IMR-90 (cell line): ENCODE measurements around the gene PLXNA4. TPM values are rescaled to one million over a fixed set of nuclear protein-coding genes. Genes with fewer than 3 reads are reported as not detected.

Experiments used
- ATAC-seq: fragments of 200-7000 bp; cut with Tn5 transposase; 2 replicates; pipeline ENCODE4 v1.9.1; 2020; ENCODE audit warnings: low read depth, mild to moderate bottlenecking, moderate library complexity
- BruUV-seq: library from RNA; stranded (reverse); fragments of 400-500 nt; replicated peaks from 2 replicates; lab custom pipeline; 2021; lab: Mats Ljungman, UMichigan
- CTCF ChIA-PET: fragments of 300-600 bp; formaldehyde crosslinking; extraction: SDS; loops from one replicate; lab custom pipeline; 2021; ENCODE audit warnings: antibody characterized with exemption; lab: Yijun Ruan, JAX
- POLR2A ChIA-PET: fragments of 300-600 bp; sonication (Branson Sonifier 250); formaldehyde crosslinking; loops from one replicate; lab custom pipeline; 2022; ENCODE audit warnings: antibody characterized with exemption; ENCODE audit not compliant: unreplicated experiment; lab: Charles Lee
- DNase-seq: peaks from one replicate; pipeline ENCODE4 v3.0.0; 2013
- H2AFZ ChIP-seq: replicated peaks from 2 replicates; pipeline ENCODE3; 2013; ENCODE audit warnings: low read length, mild to moderate bottlenecking; ENCODE audit not compliant: poor library complexity
- H2AK5ac ChIP-seq: 2 replicates; pipeline ENCODE4 v1.6.1; 2013; ENCODE audit warnings: low read depth, low read length, inconsistent platforms
- H2AK9ac ChIP-seq: replicated peaks from 2 replicates; pipeline ENCODE3; 2013; ENCODE audit warnings: mild to moderate bottlenecking, low read depth, low read length, moderate library complexity; ENCODE audit not compliant: poor library complexity
- H2BK120ac ChIP-seq: 2 replicates; pipeline ENCODE4 v1.6.1; 2013; ENCODE audit warnings: low read depth, low read length, inconsistent platforms
- H2BK15ac ChIP-seq: 3 replicates; pipeline ENCODE4 v1.6.1; 2013; ENCODE audit warnings: low read depth, low read length, inconsistent platforms
- H2BK20ac ChIP-seq: 2 replicates; pipeline ENCODE4 v1.6.1; 2013; ENCODE audit warnings: low read depth, mild to moderate bottlenecking, inconsistent platforms, low read length, moderate library complexity
- H2BK5ac ChIP-seq: 2 replicates; pipeline ENCODE4 v1.6.1; 2013; ENCODE audit warnings: mild to moderate bottlenecking, low read depth, low read length, inconsistent platforms; ENCODE audit not compliant: poor library complexity, severe bottlenecking
- H3K14ac ChIP-seq: replicated peaks from 2 replicates; pipeline ENCODE4 v1.6.1; 2013; ENCODE audit warnings: low read depth, low read length, inconsistent platforms
- H3K18ac ChIP-seq: 2 replicates; pipeline ENCODE4 v1.6.1; 2013; ENCODE audit warnings: low read depth, low read length, control low read depth
- H3K23ac ChIP-seq: 2 replicates; pipeline ENCODE4 v1.6.1; 2013; ENCODE audit warnings: low read depth, low read length, inconsistent platforms
- H3K27ac ChIP-seq: 2 replicates; pipeline ENCODE4 v1.5.1; 2013; ENCODE audit warnings: mild to moderate bottlenecking, control low read depth, low read length; ENCODE audit not compliant: insufficient read depth
- H3K27me3 ChIP-seq: 2 replicates; pipeline ENCODE4 v1.6.1; 2013; ENCODE audit warnings: low read length; ENCODE audit not compliant: control insufficient read depth, insufficient read depth
- H3K36me3 ChIP-seq: 2 replicates; pipeline ENCODE4 v1.6.1; 2013; ENCODE audit warnings: low read length, mixed read lengths; ENCODE audit not compliant: control insufficient read depth, insufficient read depth
- H3K4ac ChIP-seq: 2 replicates; pipeline ENCODE4 v1.6.1; 2013; ENCODE audit warnings: low read depth, low read length, inconsistent platforms
- H3K4me1 ChIP-seq: 2 replicates; pipeline ENCODE4 v1.6.1; 2013; ENCODE audit warnings: low read length, mixed read lengths; ENCODE audit not compliant: control insufficient read depth, insufficient read depth
- H3K4me2 ChIP-seq: 2 replicates; pipeline ENCODE4 v1.6.1; 2013; ENCODE audit warnings: low read depth, mild to moderate bottlenecking, control low read depth, low read length, moderate library complexity
- H3K4me3 ChIP-seq: 2 replicates; pipeline ENCODE4 v1.5.1; 2013; ENCODE audit warnings: low read depth, mild to moderate bottlenecking, control low read depth, low read length, moderate library complexity; ENCODE audit not compliant: insufficient read depth
- H3K56ac ChIP-seq: 2 replicates; pipeline ENCODE4 v1.6.1; 2013; ENCODE audit warnings: low read length, inconsistent platforms; ENCODE audit not compliant: insufficient read depth; ENCODE audit errors: extremely low read depth
- H3K79me1 ChIP-seq, 2 experiments: 2 replicates each; pipeline ENCODE4 v1.6.1; 2013; ENCODE audit warnings: low read length in 2 of 2, inconsistent platforms in 1 of 2, low read depth in 1 of 2
- H3K9ac ChIP-seq: 2 replicates; pipeline ENCODE4 v1.6.1; 2013; ENCODE audit warnings: low read depth, low read length, control low read depth
- H3K9me1 ChIP-seq: 2 replicates; pipeline ENCODE4 v1.6.1; 2013; ENCODE audit warnings: low read length, inconsistent platforms; ENCODE audit not compliant: insufficient read depth
- H3K9me3 ChIP-seq: 2 replicates; pipeline ENCODE4 v1.6.1; 2013; ENCODE audit warnings: low read length; ENCODE audit not compliant: control insufficient read depth, insufficient read depth
- H4K20me1 ChIP-seq: 2 replicates; pipeline ENCODE4 v1.6.1; 2013; ENCODE audit warnings: low read length, inconsistent platforms; ENCODE audit not compliant: insufficient read depth
- H4K5ac ChIP-seq: 2 replicates; pipeline ENCODE4 v1.6.1; 2013; ENCODE audit warnings: mild to moderate bottlenecking, low read depth, low read length, control low read depth
- H4K8ac ChIP-seq, 2 experiments: 2 replicates each; pipeline ENCODE4 v1.6.1; 2013; ENCODE audit warnings: low read depth in 2 of 2, low read length in 2 of 2, control low read depth in 1 of 2, inconsistent platforms in 1 of 2
- H4K91ac ChIP-seq: 2 replicates; pipeline ENCODE4 v1.6.1; 2013; ENCODE audit warnings: low read depth, low read length, inconsistent platforms; ENCODE audit not compliant: insufficient read depth
- BHLHE40 ChIP-seq: fragments of 150-350 bp; IDR thresholded peaks from 2 replicates; pipeline ENCODE4 v1.6.1; 2016; ENCODE audit warnings: mild to moderate bottlenecking, low read depth, low read length
- CHD1 ChIP-seq: IDR thresholded peaks from 2 replicates; pipeline ENCODE4 v1.6.1; 2012; ENCODE audit warnings: low read depth, low read length, improper control_type of control experiment
- CTCF ChIP-seq: conservative IDR thresholded peaks from 2 replicates; pipeline ENCODE4 v1.5.1; 2012; ENCODE audit warnings: mild to moderate bottlenecking, low read depth, low read length, improper control_type of control experiment
- FOS ChIP-seq: fragments of 150-350 bp; IDR thresholded peaks from 2 replicates; pipeline ENCODE4 v1.6.1; 2016; ENCODE audit warnings: low read depth, low read length
- MAFK ChIP-seq: IDR thresholded peaks from 2 replicates; pipeline ENCODE4 v1.6.1; 2012; ENCODE audit warnings: low read depth, low read length, improper control_type of control experiment
- MAZ ChIP-seq: IDR thresholded peaks from 2 replicates; pipeline ENCODE4 v1.6.1; 2012; ENCODE audit warnings: low read depth, mild to moderate bottlenecking, low read length, improper control_type of control experiment, moderate library complexity, borderline replicate concordance
- MXI1 ChIP-seq: IDR thresholded peaks from 2 replicates; pipeline ENCODE4 v1.6.1; 2012; ENCODE audit warnings: low read depth, mild to moderate bottlenecking, low read length, moderate library complexity, borderline replicate concordance
- NFE2L2 ChIP-seq: fragments of 150-350 bp; IDR thresholded peaks from 2 replicates; pipeline ENCODE4 v1.6.1; 2016; ENCODE audit warnings: low read depth, mild to moderate bottlenecking, low read length
- POLR2A ChIP-seq: IDR thresholded peaks from 2 replicates; pipeline ENCODE4 v1.6.1; 2012; ENCODE audit warnings: mild to moderate bottlenecking, low read depth, low read length
- RAD21 ChIP-seq: IDR thresholded peaks from 2 replicates; pipeline ENCODE4 v1.6.1; 2012; ENCODE audit warnings: low read length, improper control_type of control experiment
- RCOR1 ChIP-seq: IDR thresholded peaks from 2 replicates; pipeline ENCODE4 v1.6.1; 2012; ENCODE audit warnings: mild to moderate bottlenecking, low read length, improper control_type of control experiment; ENCODE audit not compliant: insufficient replicate concordance
- RFX5 ChIP-seq: IDR thresholded peaks from 2 replicates; pipeline ENCODE4 v1.8.0; 2012; ENCODE audit warnings: low read depth, mild to moderate bottlenecking, low read length, moderate library complexity
- SMC3 ChIP-seq: fragments of 150-350 bp; IDR thresholded peaks from 2 replicates; pipeline ENCODE4 v1.6.1; 2016; ENCODE audit warnings: low read depth, mild to moderate bottlenecking, antibody characterized with exemption, low read length, moderate library complexity
- USF2 ChIP-seq: fragments of 150-350 bp; IDR thresholded peaks from 2 replicates; pipeline ENCODE4 v1.6.1; 2017; ENCODE audit warnings: mild to moderate bottlenecking, antibody characterized with exemption, low read length, low read depth
- WGBS, 2 experiments: methylation state at CpG; one replicate each; pipeline versions ENCODE4 v1.1.5 to v1.1.7; 2013; ENCODE audit warnings: missing lambda C conversion rate in 2 of 2; ENCODE audit not compliant: insufficient read length in 1 of 2; ENCODE audit errors: extremely low coverage in 2 of 2; 5-methylcytosine and 5-hydroxymethylcytosine counted together
- dilution Hi-C: fragments of 300-500 bp; cut with HindIII; formaldehyde crosslinking; loops from one replicate; pipeline ENCODE4 v1.14.3; 2018; ENCODE audit warnings: low sequenced_read_pairs; ENCODE audit not compliant: unreplicated experiment
- in situ Hi-C: fragments of 300-500 bp; cut with MboI; formaldehyde crosslinking; loops from 3 replicates; pipeline ENCODE4 v1.14.3; 2019; ENCODE audit warnings: low sequenced_read_pairs, inconsistent platforms, mixed read lengths
- intact Hi-C: fragments of 100-400 bp; cut with micrococcal nuclease; formaldehyde crosslinking; loops from 2 replicates; pipeline ENCODE4 v1.10.0; 2022
- polyA plus RNA-seq, 3 experiments: library from polyadenylated mRNA; depleted of rRNA; stranded (reverse); fragments of >200 nt; gene quantifications; 2 replicates each; pipeline ENCODE4 v1.2.3, GENCODE V29; 2012; ENCODE audit warnings: low replicate concordance in 1 of 3
- total RNA-seq: library from RNA; depleted of rRNA; stranded (reverse); fragments of >200 nt; gene quantifications from 2 replicates; pipeline ENCODE4 v1.2.3, GENCODE V29; 2012

Gene PLXNA4
- total and polyA plus RNA-seq, 2 of the 4 experiments (the other 2 are of a cell fraction) = under 0.01 TPM

DNA sequence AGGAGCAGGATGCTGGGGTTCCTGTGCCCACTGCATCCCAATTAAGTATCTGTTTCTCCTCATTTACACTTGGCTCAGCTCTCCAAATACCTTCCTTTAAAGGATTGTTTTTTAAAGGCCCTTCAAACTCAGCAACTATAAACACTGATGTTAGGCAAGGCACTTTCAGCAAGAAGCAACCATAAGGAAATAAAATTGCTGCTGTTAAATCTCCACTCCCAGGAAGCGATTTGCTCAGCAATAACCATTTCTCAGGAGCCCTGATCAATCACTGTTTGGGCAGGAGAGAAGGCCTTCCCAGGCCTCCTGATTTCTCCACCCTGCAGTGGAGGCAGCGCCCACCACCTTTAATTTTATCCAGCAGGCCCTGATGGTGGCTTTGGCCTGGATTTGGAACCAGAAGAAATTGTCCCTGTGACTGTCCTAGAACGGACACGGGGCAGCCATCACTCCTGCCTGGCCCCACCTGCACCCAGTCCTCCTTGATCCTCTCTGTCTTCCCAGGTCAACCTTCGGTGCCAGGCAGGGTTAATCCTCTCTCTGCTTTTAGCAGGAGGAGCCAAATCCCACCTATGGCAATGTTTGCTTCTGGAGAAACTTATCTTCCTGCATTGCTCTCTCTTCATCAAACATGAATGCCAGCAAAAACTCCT, 199.8 kb downstream of the PLXNA4 start:
- no peak overlapping the region for H3K23ac ChIP-seq
- H3K14ac ChIP-seq = no peak overlapping the region
- dilution Hi-C loops = no loop called here
- H4K20me1 ChIP-seq = no peaks in the 10 kb centered on the region
- no peaks in the 10 kb centered on the region for H3K9me3 ChIP-seq
- H3K9me1 ChIP-seq = no peaks in the 10 kb centered on the region
- no peak for TF ChIP-seq NFE2L2
- no peak for TF ChIP-seq RCOR1
- TF ChIP-seq MXI1 = no peak
- TF ChIP-seq FOS = no peak
- TF ChIP-seq RAD21 = no peak
- TF ChIP-seq CHD1 = no peak
- TF ChIP-seq CTCF = no peak
- no peak for TF ChIP-seq MAFK
- no peak for TF ChIP-seq SMC3
- TF ChIP-seq MAZ = no peak
- no peak for TF ChIP-seq POLR2A
- no peak for TF ChIP-seq USF2
- TF ChIP-seq BHLHE40 = no peak
- TF ChIP-seq RFX5 = no peak
- H2BK5ac ChIP-seq = no peak overlapping the region
- DNase-seq = no peak
- no peak overlapping the region for H4K91ac ChIP-seq
- H3K27me3 ChIP-seq = no peaks in the 10 kb centered on the region
- H3K9ac ChIP-seq = no peak overlapping the region
- H3K27ac ChIP-seq = no peak overlapping the region
- 60% methylated on average over 2 of the region's 5 CpGs; no CpG with 5 or more reads in 1 of the 2 experiments for WGBS, 2 experiments
- in situ Hi-C loops = no loop called here
- intact Hi-C loops = no loop called here
- H3K56ac ChIP-seq = no peak overlapping the region
- no peak overlapping the region for H3K4me2 ChIP-seq
- H3K4me1 ChIP-seq = no peaks in the 10 kb centered on the region
- H2AK5ac ChIP-seq = no peak overlapping the region
- no peak overlapping the region for H2AFZ ChIP-seq
- no peak overlapping the region for H2BK120ac ChIP-seq
- no peak overlapping the region for H4K8ac ChIP-seq
- no peak overlapping the region for H3K4me3 ChIP-seq
- BruUV-seq = no TSS peak
- CTCF ChIA-PET = no interaction called here
- H2BK15ac ChIP-seq = no peak overlapping the region
- no peak overlapping the region for H4K5ac ChIP-seq
- no peak overlapping the region for H3K4ac ChIP-seq
- no peaks in the 10 kb centered on the region for H3K36me3 ChIP-seq
- H2AK9ac ChIP-seq = no peak overlapping the region
- no peak overlapping the region for H3K18ac ChIP-seq
- H2BK20ac ChIP-seq = no peak overlapping the region
- POLR2A ChIA-PET = no interaction called here
- H3K79me1 ChIP-seq = no peaks in the 10 kb centered on the region
- no peak for ATAC-seq
